ENCODE results near the gene OR56A5.

DNA sequence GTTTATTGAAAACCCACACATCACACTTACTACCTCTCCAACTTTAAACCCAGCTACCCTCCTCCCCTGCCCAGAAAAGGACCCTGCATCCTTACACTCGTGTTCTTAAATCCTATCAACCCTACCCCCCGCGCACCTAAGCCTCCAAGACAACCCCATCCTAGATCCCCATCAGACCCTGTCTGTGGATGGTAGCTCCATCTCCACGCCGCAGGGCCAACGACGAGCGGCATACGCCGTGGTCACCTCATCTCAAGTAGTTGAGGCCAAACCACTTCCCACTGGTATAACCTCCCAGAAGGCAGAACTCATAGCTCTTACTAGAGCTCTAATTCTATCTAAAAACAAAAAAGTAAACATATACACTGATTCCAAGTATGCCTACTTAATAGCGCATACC, 35.6 kb downstream of the OR56A5 start:
- TF ChIP-seq, protein P1, sequence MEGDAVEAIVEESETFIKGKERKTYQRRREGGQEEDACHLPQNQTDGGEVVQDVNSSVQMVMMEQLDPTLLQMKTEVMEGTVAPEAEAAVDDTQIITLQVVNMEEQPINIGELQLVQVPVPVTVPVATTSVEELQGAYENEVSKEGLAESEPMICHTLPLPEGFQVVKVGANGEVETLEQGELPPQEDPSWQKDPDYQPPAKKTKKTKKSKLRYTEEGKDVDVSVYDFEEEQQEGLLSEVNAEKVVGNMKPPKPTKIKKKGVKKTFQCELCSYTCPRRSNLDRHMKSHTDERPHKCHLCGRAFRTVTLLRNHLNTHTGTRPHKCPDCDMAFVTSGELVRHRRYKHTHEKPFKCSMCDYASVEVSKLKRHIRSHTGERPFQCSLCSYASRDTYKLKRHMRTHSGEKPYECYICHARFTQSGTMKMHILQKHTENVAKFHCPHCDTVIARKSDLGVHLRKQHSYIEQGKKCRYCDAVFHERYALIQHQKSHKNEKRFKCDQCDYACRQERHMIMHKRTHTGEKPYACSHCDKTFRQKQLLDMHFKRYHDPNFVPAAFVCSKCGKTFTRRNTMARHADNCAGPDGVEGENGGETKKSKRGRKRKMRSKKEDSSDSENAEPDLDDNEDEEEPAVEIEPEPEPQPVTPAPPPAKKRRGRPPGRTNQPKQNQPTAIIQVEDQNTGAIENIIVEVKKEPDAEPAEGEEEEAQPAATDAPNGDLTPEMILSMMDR (IDR thresholded peaks at IDR 0.05): no peak
- TF ChIP-seq POLR2AphosphoS5 (IDR thresholded peaks at IDR 0.05): no peak
